Measurements from ENCODE around the gene IPCEF1. TPM values are rescaled to one million over a fixed set of nuclear protein-coding genes. Genes with fewer than 3 reads are reported as not detected.

The IPCEF1 gene
- total and polyA plus RNA-seq, 2 of the 8 experiments (the other 6 are each of a cell fraction or from before 2014, with no cell fraction given) = 0.41 to 0.78 TPM

DNA sequence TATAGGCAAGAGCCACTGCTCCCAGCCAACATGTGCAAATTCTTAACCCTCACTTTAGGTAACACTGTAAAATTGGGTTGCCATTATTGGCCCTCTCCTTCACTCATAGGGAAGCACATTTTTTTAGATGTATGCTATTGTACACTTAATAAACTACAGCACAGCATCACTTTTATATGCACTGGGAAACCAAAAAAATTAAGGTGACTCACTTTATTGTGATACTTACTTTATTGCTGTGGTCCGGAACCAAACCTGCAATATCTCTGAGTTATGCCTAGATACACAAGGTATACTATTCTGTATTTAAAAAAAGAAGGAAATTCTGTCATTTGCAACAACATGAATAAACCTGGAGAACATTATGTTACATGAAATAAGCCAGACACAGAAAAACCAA, 40.5 kb downstream of the IPCEF1 start:
- Histone ChIP-seq H3K79me1 (ENCODE audit: low read depth, low read length) (no peaks in the 10 kb centered on the region), H2BK20ac (ENCODE audit: low read length) (no peak overlapping the region), H3K23ac (ENCODE audit: insufficient read length) (no peak overlapping the region), H2BK12ac (ENCODE audit: low read depth, low read length) (no peak overlapping the region), H4K91ac (replicated peaks; ENCODE audit: insufficient read length, low read length) (no peak overlapping the region), H3K36me3 (ENCODE audit: control insufficient read depth in 2 of 4, insufficient read depth in 4 of 4, low read length in 3 of 4) (no peaks in the 10 kb centered on the region), H3K23me2 (ENCODE audit: low read depth, low read length) (no peaks in the 10 kb centered on the region), H2AFZ (ENCODE audit: low read length) (no peak overlapping the region), H3K4me2 (ENCODE audit: insufficient read depth in 1 of 2, low read depth in 2 of 2, low read length in 2 of 2) (no peak overlapping the region), H2AK5ac (ENCODE audit: low read depth, low read length) (no peak overlapping the region), H3K18ac (ENCODE audit: extremely low read depth, low read length) (no peak overlapping the region), H3K27ac (ENCODE audit: low read depth, low read length) (no peak overlapping the region), H3K56ac (replicated peaks; ENCODE audit: insufficient read length, low read depth, low read length) (no peak overlapping the region), H4K20me1 (replicated peaks in 1 of 2; ENCODE audit: control insufficient read depth in 1 of 2, insufficient read depth in 2 of 2, low read length in 2 of 2) (no peaks in the 10 kb centered on the region), H3K9ac (replicated peaks in 1 of 4; ENCODE audit: extremely low read depth in 1 of 4, low read depth in 3 of 4, low read length in 3 of 4) (no peak overlapping the region), H3K27me3 (replicated peaks in 1 of 4; ENCODE audit: control insufficient read depth in 3 of 4, extremely low read depth in 1 of 4, insufficient read depth in 3 of 4, low read length in 3 of 4) (no peaks in the 10 kb centered on the region), H3K4ac (replicated peaks; ENCODE audit: insufficient read length, low read depth, low read length) (no peak overlapping the region), H4K5ac (ENCODE audit: insufficient read length, low read depth, low read length) (no peak overlapping the region), H4K8ac (ENCODE audit: extremely low read depth, insufficient read depth, low read length) (no peak overlapping the region), H3K9me3 (ENCODE audit: insufficient read depth in 2 of 2, low read depth in 1 of 2, low read length in 1 of 2) (no peaks in the 10 kb centered on the region), H3K79me2 (ENCODE audit: control insufficient read depth in 1 of 2, insufficient read depth in 2 of 2, low read length in 2 of 2) (no peaks in the 10 kb centered on the region), H2BK120ac (replicated peaks; ENCODE audit: low read depth, low read length) (no peak overlapping the region), H2BK5ac (ENCODE audit: low read depth, low read length) (no peak overlapping the region), H3K4me3 (ENCODE audit: extremely low read depth in 1 of 4, insufficient read depth in 2 of 4, low read depth in 3 of 4, low read length in 4 of 4) (no peak overlapping the region), H2BK15ac (ENCODE audit: low read length) (no peak overlapping the region), H3K4me1 (replicated peaks in 1 of 4; ENCODE audit: control insufficient read depth in 3 of 4, insufficient read depth in 4 of 4, low read length in 3 of 4) (no peaks in the 10 kb centered on the region), H3K14ac (ENCODE audit: insufficient read length) (no peak overlapping the region)
- POLR2A ChIA-PET (ENCODE audit: partially characterized antibody) = no interaction called here
- TF ChIP-seq, protein P1, sequence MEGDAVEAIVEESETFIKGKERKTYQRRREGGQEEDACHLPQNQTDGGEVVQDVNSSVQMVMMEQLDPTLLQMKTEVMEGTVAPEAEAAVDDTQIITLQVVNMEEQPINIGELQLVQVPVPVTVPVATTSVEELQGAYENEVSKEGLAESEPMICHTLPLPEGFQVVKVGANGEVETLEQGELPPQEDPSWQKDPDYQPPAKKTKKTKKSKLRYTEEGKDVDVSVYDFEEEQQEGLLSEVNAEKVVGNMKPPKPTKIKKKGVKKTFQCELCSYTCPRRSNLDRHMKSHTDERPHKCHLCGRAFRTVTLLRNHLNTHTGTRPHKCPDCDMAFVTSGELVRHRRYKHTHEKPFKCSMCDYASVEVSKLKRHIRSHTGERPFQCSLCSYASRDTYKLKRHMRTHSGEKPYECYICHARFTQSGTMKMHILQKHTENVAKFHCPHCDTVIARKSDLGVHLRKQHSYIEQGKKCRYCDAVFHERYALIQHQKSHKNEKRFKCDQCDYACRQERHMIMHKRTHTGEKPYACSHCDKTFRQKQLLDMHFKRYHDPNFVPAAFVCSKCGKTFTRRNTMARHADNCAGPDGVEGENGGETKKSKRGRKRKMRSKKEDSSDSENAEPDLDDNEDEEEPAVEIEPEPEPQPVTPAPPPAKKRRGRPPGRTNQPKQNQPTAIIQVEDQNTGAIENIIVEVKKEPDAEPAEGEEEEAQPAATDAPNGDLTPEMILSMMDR (IDR thresholded peaks at IDR 0.05; ENCODE audit: control extremely low read depth in 1 of 3, insufficient read depth in 1 of 3, low read depth in 1 of 3, low read length in 3 of 3) = no peak
- TF ChIP-seq NRF1 (IDR thresholded peaks at IDR 0.05; ENCODE audit: low read depth, low read length) = no peak
- TF ChIP-seq SUZ12 (IDR thresholded peaks at IDR 0.05; ENCODE audit: low read length) = no peak
- no peak for TF ChIP-seq SP1 (IDR thresholded peaks at IDR 0.05; ENCODE audit: low read depth, low read length)
- TF ChIP-seq CREB1 (IDR thresholded peaks at IDR 0.05) = no peak
- WGBS, 2 experiments (ENCODE audit: extremely low coverage in 1 of 2, insufficient coverage in 1 of 2, insufficient read length in 1 of 2, insufficient replicate concordance in 2 of 2, low coverage in 1 of 2, low lambda C conversion rate in 2 of 2, missing lambda C conversion rate in 1 of 2) = 86% methylated on average over 1 of the region's 1 CpG; no CpG with 5 or more reads in 1 of the 2 experiments
- FAIRE-seq (no peak), DNase-seq (ENCODE audit: low read depth in 1 of 2, low spot score in 2 of 2) (no peak)
- CTCF ChIA-PET (ENCODE audit: partially characterized antibody) = no interaction called here
